Activated CD4-positive, alpha-beta T cell treated with anti-CD3 and anti-CD28 coated beads for 1 hour (primary cell): ENCODE measurements around the gene ABHD8.

Experiments used
- DNase-seq: peaks from one replicate; pipeline ENCODE4 v3.0.0-alpha.2; 2020

The ABHD8 gene

GRCh38 chr19:17332677-17333581 lies 29.7 kb upstream of the ABHD8 start:
- DNase-seq = no peak

- DNase-seq = no peak
Observed at GRCh38 chr19:17332360-17332676, 29.1 kb upstream of the ABHD8 start.

GRCh38 chr19:17331045-17331558 lies 27.9 kb upstream of the ABHD8 start:
- DNase-seq = no peak

GRCh38 chr19:17330262-17331044 lies 27.2 kb upstream of the ABHD8 start:
- no peak for DNase-seq

- DNase-seq = no peak
Observed at GRCh38 chr19:17329366-17330261, 26.4 kb upstream of the ABHD8 start.

GRCh38 chr19:17328517-17329365 lies 25.5 kb upstream of the ABHD8 start:
- DNase-seq = no peak

- peak; percentile 37 for DNase-seq
Observed at GRCh38 chr19:17327654-17328516, 24.7 kb upstream of the ABHD8 start.

- DNase-seq = no peak
Observed at GRCh38 chr19:17327068-17327653, 23.9 kb upstream of the ABHD8 start.

- DNase-seq = no peak
Observed at GRCh38 chr19:17326595-17326966, 23.4 kb upstream of the ABHD8 start.

GRCh38 chr19:17325881-17326594 lies 22.8 kb upstream of the ABHD8 start:
- DNase-seq = no peak

- DNase-seq = no peak
Observed at GRCh38 chr19:17325133-17325532, 21.9 kb upstream of the ABHD8 start.

GRCh38 chr19:17324357-17325114 lies 21.3 kb upstream of the ABHD8 start:
- no peak for DNase-seq

- DNase-seq = no peak
Observed at GRCh38 chr19:17323964-17324332, 20.7 kb upstream of the ABHD8 start.

GRCh38 chr19:17323300-17323963 lies 20.2 kb upstream of the ABHD8 start:
- no peak for DNase-seq

GRCh38 chr19:17322854-17323253 lies 19.6 kb upstream of the ABHD8 start:
- no peak for DNase-seq

- DNase-seq = no peak
Observed at GRCh38 chr19:17321655-17322489, 18.6 kb upstream of the ABHD8 start.

- DNase-seq = no peak
Observed at GRCh38 chr19:17320435-17320834, 17.2 kb upstream of the ABHD8 start.
